NCI-H2171 (cell line): ENCODE results near the gene CHRNA10.

Experiments used
- DNase-seq: peaks from one replicate; lab custom pipeline; 2025; lab: John Stamatoyannopoulos, UW

The CHRNA10 gene

GRCh38 chr11:3671334-3672254 is at the start of gene CHRNA10:
Gene CHRNA10 (minus strand): TSS chr11:3671384. CDS start chr11:3671312, 72 bp downstream.
- DNase-seq: no peak

GRCh38 chr11:3712274-3712673 is 41.1 kb upstream of the CHRNA10 start:
- no peak for DNase-seq

GRCh38 chr11:3710485-3711259 is 39.5 kb upstream of the CHRNA10 start:
- DNase-seq: no peak

GRCh38 chr11:3709977-3710376 is 38.8 kb upstream of the CHRNA10 start:
- no peak for DNase-seq

GRCh38 chr11:3707176-3707575 is 36.0 kb upstream of the CHRNA10 start:
- no peak for DNase-seq

- no peak for DNase-seq
Observed at GRCh38 chr11:3703383-3703782, 32.2 kb upstream of the CHRNA10 start.

- no peak for DNase-seq
Observed at GRCh38 chr11:3700910-3701309, 29.7 kb upstream of the CHRNA10 start.

- DNase-seq: no peak
Observed at GRCh38 chr11:3700410-3700809, 29.2 kb upstream of the CHRNA10 start.

- no peak for DNase-seq
Observed at GRCh38 chr11:3686751-3687150, 15.6 kb upstream of the CHRNA10 start.

- DNase-seq: no peak
Observed at GRCh38 chr11:3685923-3686322, 14.7 kb upstream of the CHRNA10 start.

- DNase-seq: no peak
Observed at GRCh38 chr11:3684819-3685172, 13.6 kb upstream of the CHRNA10 start.

GRCh38 chr11:3684129-3684818 is 13.1 kb upstream of the CHRNA10 start:
- no peak for DNase-seq

GRCh38 chr11:3683039-3683438 is 11.9 kb upstream of the CHRNA10 start:
- no peak for DNase-seq

- DNase-seq: no peak
Observed at GRCh38 chr11:3679077-3679476, 7.9 kb upstream of the CHRNA10 start.

GRCh38 chr11:3675971-3676370 is 4.8 kb upstream of the CHRNA10 start:
- DNase-seq: no peak

GRCh38 chr11:3674189-3674588 is 3.0 kb upstream of the CHRNA10 start:
- no peak for DNase-seq

- no peak for DNase-seq
Observed at GRCh38 chr11:3669742-3670183, 1.4 kb downstream of the CHRNA10 start.

- no peak for DNase-seq
Observed at GRCh38 chr11:3669128-3669527, 2.1 kb downstream of the CHRNA10 start.

- DNase-seq: no peak
Observed at GRCh38 chr11:3667149-3668035, 3.8 kb downstream of the CHRNA10 start.

GRCh38 chr11:3666023-3666530 is 5.1 kb downstream of the CHRNA10 start:
- no peak for DNase-seq

GRCh38 chr11:3665336-3666022 is 5.7 kb downstream of the CHRNA10 start:
- no peak for DNase-seq
